Panc1 (cell line): ENCODE results near the gene SMARCB1.

Experiments
- POLR2AphosphoS5 ChIP-seq: IDR thresholded peaks from 2 replicates; pipeline ENCODE4 v1.6.1; 2012; ENCODE audit warnings: mild to moderate bottlenecking, low read depth, low read length, moderate library complexity
- TF ChIP-seq, protein P1 (sequence below): fragments of 450-650 bp; IDR thresholded peaks from 2 replicates; pipeline ENCODE4 v1.5.1; 2017; ENCODE audit warnings: mild to moderate bottlenecking

DNA sequence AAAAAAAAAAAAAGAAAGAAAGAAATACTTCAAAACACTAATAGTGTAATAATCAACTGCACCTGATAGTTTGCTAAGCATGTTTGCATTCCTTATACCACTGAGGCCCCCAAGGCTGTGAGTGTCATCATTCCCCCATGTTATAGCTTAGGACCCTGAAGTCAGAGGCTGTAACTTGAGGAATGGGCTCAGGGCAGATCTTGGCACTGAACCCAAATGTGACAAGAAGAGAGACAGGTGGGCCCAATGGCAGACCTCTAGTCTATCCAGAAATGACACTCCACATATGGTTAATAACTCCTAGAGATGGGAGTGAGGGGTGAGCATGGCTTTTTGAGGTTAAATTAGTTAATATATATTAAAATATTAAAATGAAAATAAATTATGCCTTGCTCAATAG, 49.1 kb upstream of the SMARCB1 start:
- TF ChIP-seq, protein P1, sequence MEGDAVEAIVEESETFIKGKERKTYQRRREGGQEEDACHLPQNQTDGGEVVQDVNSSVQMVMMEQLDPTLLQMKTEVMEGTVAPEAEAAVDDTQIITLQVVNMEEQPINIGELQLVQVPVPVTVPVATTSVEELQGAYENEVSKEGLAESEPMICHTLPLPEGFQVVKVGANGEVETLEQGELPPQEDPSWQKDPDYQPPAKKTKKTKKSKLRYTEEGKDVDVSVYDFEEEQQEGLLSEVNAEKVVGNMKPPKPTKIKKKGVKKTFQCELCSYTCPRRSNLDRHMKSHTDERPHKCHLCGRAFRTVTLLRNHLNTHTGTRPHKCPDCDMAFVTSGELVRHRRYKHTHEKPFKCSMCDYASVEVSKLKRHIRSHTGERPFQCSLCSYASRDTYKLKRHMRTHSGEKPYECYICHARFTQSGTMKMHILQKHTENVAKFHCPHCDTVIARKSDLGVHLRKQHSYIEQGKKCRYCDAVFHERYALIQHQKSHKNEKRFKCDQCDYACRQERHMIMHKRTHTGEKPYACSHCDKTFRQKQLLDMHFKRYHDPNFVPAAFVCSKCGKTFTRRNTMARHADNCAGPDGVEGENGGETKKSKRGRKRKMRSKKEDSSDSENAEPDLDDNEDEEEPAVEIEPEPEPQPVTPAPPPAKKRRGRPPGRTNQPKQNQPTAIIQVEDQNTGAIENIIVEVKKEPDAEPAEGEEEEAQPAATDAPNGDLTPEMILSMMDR = no peak
- TF ChIP-seq POLR2AphosphoS5 = no peak
